Uterus (tissue), 4 donors: ENCODE measurements around the gene NLK. TPM values are rescaled to one million over a fixed set of nuclear protein-coding genes. Genes with fewer than 3 reads are reported as not detected.

Experiments used
- DNase-seq, 2 donors: peaks; one replicate each; pipeline ENCODE4 v3.0.0-alpha.2; 2019 to 2020
- H3K27ac ChIP-seq, 2 donors: fragments of 200-600 bp; sonication (generic); 1 replicate in 1 of 2; 2 replicates in 1 of 2; pipeline ENCODE4 v1.5.1; 2016 to 2018
- H3K27me3 ChIP-seq, 2 donors: fragments of 200-600 bp; sonication (generic); one replicate each; pipeline ENCODE4 v1.5.1; 2018 to 2019; ENCODE audit warnings: control low read depth in 1 of 2
- H3K36me3 ChIP-seq, 2 donors: fragments of 200-600 bp; sonication (generic); one replicate each; pipeline ENCODE4 v1.5.1; 2019; ENCODE audit warnings: control low read depth in 1 of 2
- H3K4me1 ChIP-seq, 2 donors: fragments of 200-600 bp; sonication (generic); one replicate each; pipeline ENCODE4 v1.5.1; 2018 to 2019; ENCODE audit warnings: control low read depth in 1 of 2
- H3K4me3 ChIP-seq, 2 donors: fragments of 200-600 bp; sonication (generic); 1 replicate in 1 of 2; 2 replicates in 1 of 2; pipeline ENCODE4 v1.5.1; 2018 to 2019; ENCODE audit warnings: mild to moderate bottlenecking in 1 of 2
- H3K9me3 ChIP-seq, 2 donors: fragments of 200-600 bp; sonication (generic); one replicate each; pipeline ENCODE4 v1.5.1; 2019; ENCODE audit warnings: control low read depth in 1 of 2
- POLR2A ChIP-seq, 2 donors: fragments of 450-650 bp; IDR thresholded peaks; one replicate each; pipeline ENCODE4 v1.6.1; 2016; ENCODE audit warnings: antibody characterized with exemption in 2 of 2, mild to moderate bottlenecking in 1 of 2, moderate library complexity in 1 of 2
- intact Hi-C: fragments of 100-400 bp; cut with DNase I; formaldehyde crosslinking; loops from one replicate; pipeline ENCODE4 v1.15.1; 2023; ENCODE audit warnings: low total_unique reads
- total RNA-seq, 4 donors: library from RNA; depleted of rRNA in 3 of 4; stranded (reverse); fragments of >200 nt in 3 of 4; gene quantifications; one replicate each; pipeline versions ENCODE4 v1.1.0 to v1.2.4, GENCODE V29; 2014 to 2023
- TF ChIP-seq, protein P1 (sequence below), 4 experiments: fragments of 200-600 bp in 2 of 4; fragments of 450-650 bp in 2 of 4; sonication (generic) in 2 of 4; IDR thresholded peaks; one replicate each; pipeline ENCODE4 v1.5.1; 2016 to 2019; ENCODE audit warnings: antibody characterized with exemption in 4 of 4, mild to moderate bottlenecking in 2 of 4, moderate library complexity in 1 of 4
- donor health status: DM: yes; HTN: yes; CAD: no.

The NLK gene
- total RNA-seq, 4 donors from 2014 or later = 7.7 to 36.8 (median 23.4) TPM

DNA sequence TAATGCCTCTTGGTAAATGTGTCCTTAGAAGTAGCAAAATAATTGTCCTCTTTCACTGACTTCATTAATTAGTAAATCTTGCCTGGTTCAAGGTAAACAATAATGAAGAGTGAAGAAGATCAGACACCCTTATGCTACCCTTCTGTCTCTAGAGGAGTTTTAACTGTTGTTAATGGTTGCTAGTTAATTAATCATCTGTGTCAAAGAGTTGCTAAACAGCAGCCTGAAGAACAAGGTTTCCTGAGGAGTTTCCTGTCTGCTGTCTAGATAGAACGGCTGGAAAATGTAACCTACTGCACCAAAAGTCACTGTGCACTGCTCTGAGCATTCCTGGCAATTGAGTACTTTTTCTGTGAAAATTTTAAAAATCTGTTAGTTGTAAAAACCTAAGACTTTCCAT is 131.3 kb downstream of the NLK start:
- no peaks in the 10 kb centered on the region for H3K27me3 ChIP-seq
- H3K4me3 ChIP-seq = no peak overlapping the region
- H3K27ac ChIP-seq = no peak overlapping the region
- no peaks in the 10 kb centered on the region for H3K36me3 ChIP-seq
- H3K9me3 ChIP-seq = no peaks in the 10 kb centered on the region
- DNase-seq = no peak
- intact Hi-C loops = no loop called here
- no peak for TF ChIP-seq POLR2A (IDR thresholded peaks at IDR 0.05)
- TF ChIP-seq, protein P1, sequence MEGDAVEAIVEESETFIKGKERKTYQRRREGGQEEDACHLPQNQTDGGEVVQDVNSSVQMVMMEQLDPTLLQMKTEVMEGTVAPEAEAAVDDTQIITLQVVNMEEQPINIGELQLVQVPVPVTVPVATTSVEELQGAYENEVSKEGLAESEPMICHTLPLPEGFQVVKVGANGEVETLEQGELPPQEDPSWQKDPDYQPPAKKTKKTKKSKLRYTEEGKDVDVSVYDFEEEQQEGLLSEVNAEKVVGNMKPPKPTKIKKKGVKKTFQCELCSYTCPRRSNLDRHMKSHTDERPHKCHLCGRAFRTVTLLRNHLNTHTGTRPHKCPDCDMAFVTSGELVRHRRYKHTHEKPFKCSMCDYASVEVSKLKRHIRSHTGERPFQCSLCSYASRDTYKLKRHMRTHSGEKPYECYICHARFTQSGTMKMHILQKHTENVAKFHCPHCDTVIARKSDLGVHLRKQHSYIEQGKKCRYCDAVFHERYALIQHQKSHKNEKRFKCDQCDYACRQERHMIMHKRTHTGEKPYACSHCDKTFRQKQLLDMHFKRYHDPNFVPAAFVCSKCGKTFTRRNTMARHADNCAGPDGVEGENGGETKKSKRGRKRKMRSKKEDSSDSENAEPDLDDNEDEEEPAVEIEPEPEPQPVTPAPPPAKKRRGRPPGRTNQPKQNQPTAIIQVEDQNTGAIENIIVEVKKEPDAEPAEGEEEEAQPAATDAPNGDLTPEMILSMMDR (IDR thresholded peaks at IDR 0.05) = no peak
- H3K4me1 ChIP-seq = no peaks in the 10 kb centered on the region

DNA sequence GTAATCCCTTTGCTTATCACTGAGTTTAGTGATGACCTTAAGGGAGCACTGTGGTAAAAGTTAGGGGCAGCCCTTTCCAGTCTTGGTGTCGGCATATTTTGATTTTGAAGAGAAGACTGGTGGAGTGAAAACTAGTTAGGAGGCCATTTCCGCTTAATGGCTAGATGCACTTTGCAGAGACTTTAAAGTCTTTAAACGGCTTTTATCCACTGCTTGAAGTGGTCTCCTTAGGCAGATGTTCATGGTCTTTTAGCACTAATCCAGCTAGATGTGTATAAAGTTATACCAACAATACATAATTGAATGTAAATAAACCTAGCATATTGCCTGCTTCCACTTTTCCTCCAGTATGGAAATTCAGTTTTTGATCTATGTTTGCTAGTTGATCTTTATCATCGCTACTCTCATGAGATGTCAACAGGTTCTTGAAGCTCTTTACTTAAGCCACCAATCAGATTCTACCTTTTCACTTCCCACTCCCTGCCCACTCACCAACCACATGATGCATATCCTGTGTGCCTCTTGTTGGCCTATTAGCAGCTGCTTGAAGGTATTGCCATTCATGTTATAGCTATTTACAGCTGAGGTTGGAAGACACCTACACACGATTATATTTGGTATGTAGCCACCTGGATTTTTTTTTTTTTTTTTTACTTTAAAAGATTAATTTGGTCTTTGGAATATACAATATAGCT is 132.0 kb downstream of the NLK start:
- Histone ChIP-seq H3K27ac (no peak overlapping the region), H3K36me3 (no peaks in the 10 kb centered on the region), H3K4me3 (no peak overlapping the region), H3K27me3 (no peaks in the 10 kb centered on the region), H3K4me1 (no peaks in the 10 kb centered on the region), H3K9me3 (no peaks in the 10 kb centered on the region)
- no peak for DNase-seq
- intact Hi-C loops = no loop called here
- no peak for TF ChIP-seq POLR2A (IDR thresholded peaks at IDR 0.05)
- TF ChIP-seq, protein P1 (IDR thresholded peaks at IDR 0.05) = no peak

DNA sequence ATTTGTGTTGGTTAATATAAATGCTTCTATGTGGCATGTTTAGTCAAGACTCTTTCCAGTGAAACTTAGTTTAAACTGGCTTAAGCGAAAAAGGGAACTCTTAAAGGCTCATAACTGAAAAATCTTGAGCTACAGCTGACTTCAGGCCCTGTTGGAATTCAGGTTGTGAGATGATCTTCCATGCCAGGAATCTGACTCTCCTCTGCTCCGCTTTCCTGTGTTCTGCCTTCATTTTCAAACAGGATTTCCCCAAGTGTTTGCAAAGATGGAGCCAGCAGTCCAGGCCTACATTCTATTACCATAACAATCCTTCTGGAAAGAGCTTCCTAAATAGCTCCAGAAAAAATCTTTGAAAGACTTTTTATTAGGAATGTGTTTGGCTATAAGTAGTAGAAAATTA is 134.9 kb downstream of the NLK start:
- no peak for TF ChIP-seq POLR2A (IDR thresholded peaks at IDR 0.05)
- TF ChIP-seq, protein P1 (IDR thresholded peaks at IDR 0.05) = no peak
- Histone ChIP-seq H3K4me3 (no peak overlapping the region), H3K27ac (no peak overlapping the region), H3K36me3 (no peaks in the 10 kb centered on the region), H3K4me1 (no peaks in the 10 kb centered on the region), H3K27me3 (no peaks in the 10 kb centered on the region), H3K9me3 (no peaks in the 10 kb centered on the region)
- intact Hi-C loops = no loop called here
- no peak for DNase-seq

DNA sequence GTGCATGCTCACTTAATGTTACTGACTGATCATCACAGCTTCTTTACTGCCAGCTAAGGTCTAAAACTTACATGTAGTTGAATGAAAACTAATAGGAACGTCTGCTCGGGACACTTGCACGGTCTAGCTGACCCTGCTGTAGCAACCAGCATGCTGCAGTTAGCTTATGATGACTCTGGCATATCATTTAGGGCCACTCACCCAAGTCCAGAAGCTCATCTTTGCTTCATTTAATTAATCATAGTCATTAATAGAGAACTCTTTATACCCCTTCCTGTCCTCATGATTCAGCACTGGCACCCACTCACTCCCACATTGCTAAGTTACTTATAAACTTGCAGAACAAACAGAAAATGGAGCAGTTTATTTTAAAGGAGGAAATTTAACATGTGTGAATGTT is 136.3 kb downstream of the NLK start:
- H3K27me3 ChIP-seq = no peaks in the 10 kb centered on the region
- H3K36me3 ChIP-seq = no peaks in the 10 kb centered on the region
- TF ChIP-seq, protein P1 (IDR thresholded peaks at IDR 0.05) = no peak
- no peak for TF ChIP-seq POLR2A (IDR thresholded peaks at IDR 0.05)
- no peaks in the 10 kb centered on the region for H3K4me1 ChIP-seq
- H3K27ac ChIP-seq = no peak overlapping the region
- no peak overlapping the region for H3K4me3 ChIP-seq
- H3K9me3 ChIP-seq = no peaks in the 10 kb centered on the region
- intact Hi-C loops = no loop called here
- DNase-seq = no peak

DNA sequence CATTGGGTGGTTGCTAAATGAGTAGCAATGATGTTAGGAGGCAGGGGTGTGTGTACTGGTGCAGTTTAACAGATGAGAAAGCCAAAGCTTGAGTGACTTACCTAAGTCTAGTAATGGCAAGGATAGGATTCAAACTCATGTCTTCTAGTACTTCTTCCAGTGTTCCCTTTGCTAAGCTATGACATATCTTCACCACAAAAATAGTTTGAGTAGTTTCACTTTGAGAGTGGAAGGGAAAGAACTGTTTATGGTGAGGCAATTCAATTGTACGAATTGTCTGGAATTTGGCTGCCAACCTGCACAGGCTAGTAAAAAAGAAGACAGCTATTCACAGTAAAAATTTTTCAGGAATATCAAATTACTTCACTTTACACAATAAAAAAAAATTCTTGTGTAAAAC is 138.0 kb downstream of the NLK start:
- DNase-seq = no peak
- no peaks in the 10 kb centered on the region for H3K27me3 ChIP-seq
- H3K4me1 ChIP-seq = no peaks in the 10 kb centered on the region
- no peak overlapping the region for H3K27ac ChIP-seq
- H3K4me3 ChIP-seq = no peak overlapping the region
- H3K9me3 ChIP-seq = no peaks in the 10 kb centered on the region
- intact Hi-C loops = no loop called here
- H3K36me3 ChIP-seq = no peaks in the 10 kb centered on the region
- TF ChIP-seq POLR2A (IDR thresholded peaks at IDR 0.05) = no peak
- TF ChIP-seq, protein P1 (IDR thresholded peaks at IDR 0.05) = no peak
